Fibroblast of lung (primary cell): ENCODE data around the gene TANC1. TPM values are rescaled to one million over a fixed set of nuclear protein-coding genes. Genes with fewer than 3 reads are reported as not detected.
"Not testable (repeated sequence)": the region's sequence is repeated elsewhere in the genome, so short reads cannot be mapped to it uniquely, and the experiment has no call there.

Experiments used
- DNase-seq, 2 donors: peaks; one replicate each; pipeline versions ENCODE4 v3.0.0 to v3.0.0-alpha.2; 2010; ENCODE audit warnings: low read depth in 2 of 2
- H2AFZ ChIP-seq: 2 replicates; pipeline ENCODE4 v1.5.1; 2012; ENCODE audit warnings: low read length, control low read depth, inconsistent platforms
- H3K27ac ChIP-seq: 2 replicates; pipeline ENCODE4 v1.5.1; 2011; ENCODE audit warnings: low read length, control low read depth; ENCODE audit not compliant: insufficient read depth
- H3K27me3 ChIP-seq: 2 replicates; pipeline ENCODE4 v1.5.1; 2011; ENCODE audit warnings: mild to moderate bottlenecking, low read length; ENCODE audit not compliant: control insufficient read depth, insufficient read depth
- H3K36me3 ChIP-seq: 2 replicates; pipeline ENCODE4 v1.5.1; 2011; ENCODE audit warnings: low read length; ENCODE audit not compliant: control insufficient read depth, insufficient read depth
- H3K4me1 ChIP-seq: 2 replicates; pipeline ENCODE4 v1.5.1; 2011; ENCODE audit warnings: low read length; ENCODE audit not compliant: control insufficient read depth, insufficient read depth; ENCODE audit errors: extremely low read depth
- H3K4me2 ChIP-seq: 2 replicates; pipeline ENCODE4 v1.5.1; 2011; ENCODE audit warnings: low read length, control low read depth; ENCODE audit not compliant: insufficient read depth; ENCODE audit errors: extremely low read depth
- H3K4me3 ChIP-seq, 4 experiments: fragments of 200-600 bp in 1 of 4; sonication (generic) in 1 of 4; replicated peaks in 1 of 4; 2 replicates each; pipeline ENCODE4 v1.5.1; 2011 to 2016; ENCODE audit warnings: low read length in 4 of 4, low read depth in 3 of 4, mild to moderate bottlenecking in 3 of 4, control low read depth in 2 of 4, inconsistent platforms in 1 of 4, mixed read lengths in 1 of 4; ENCODE audit not compliant: insufficient read depth in 1 of 4; ENCODE audit errors: control extremely low read depth in 1 of 4
- H3K79me2 ChIP-seq: 2 replicates; pipeline ENCODE4 v1.5.1; 2012; ENCODE audit warnings: mild to moderate bottlenecking, low read length, inconsistent platforms; ENCODE audit not compliant: control insufficient read depth, insufficient read depth
- H3K9ac ChIP-seq: 2 replicates; pipeline ENCODE4 v1.5.1; 2011; ENCODE audit warnings: mild to moderate bottlenecking, low read length, control low read depth; ENCODE audit not compliant: insufficient read depth
- H3K9me3 ChIP-seq: 2 replicates; pipeline ENCODE4 v1.5.1; 2012; ENCODE audit warnings: low read depth, low read length; ENCODE audit not compliant: control insufficient read depth, insufficient read depth
- H4K20me1 ChIP-seq: 2 replicates; pipeline ENCODE4 v1.5.1; 2011; ENCODE audit warnings: low read length; ENCODE audit not compliant: control insufficient read depth, insufficient read depth; ENCODE audit errors: extremely low read depth
- EZH2 ChIP-seq: IDR thresholded peaks from 2 replicates; pipeline ENCODE4 v1.5.1; 2012; ENCODE audit warnings: low read length, control low read depth, mild to moderate bottlenecking; ENCODE audit errors: missing control alignments
- polyA plus RNA-seq, 2 donors: library from polyadenylated mRNA; depleted of rRNA in 1 of 2; stranded (reverse) in 1 of 2; unstranded in 1 of 2; fragments of >200 nt; gene quantifications; 2 replicates each; pipeline ENCODE4 v1.2.1, GENCODE V29; 2011 to 2012; ENCODE audit warnings: missing spikeins in 1 of 2
- total RNA-seq: library from RNA; depleted of rRNA; stranded (reverse); fragments of >200 nt; gene quantifications from 2 replicates; pipeline ENCODE4 v1.2.1, GENCODE V29; 2014
- TF ChIP-seq, protein P1 (sequence below), 2 donors: IDR thresholded peaks in 1 of 2; conservative IDR thresholded peaks in 1 of 2; 1 replicate in 1 of 2; 2 replicates in 1 of 2; pipeline ENCODE4 v1.5.1; 2011 to 2012; ENCODE audit warnings: low read length in 2 of 2, control low read depth in 1 of 2, inconsistent platforms in 1 of 2, low read depth in 1 of 2, mild to moderate bottlenecking in 1 of 2

The TANC1 gene
- total and polyA plus RNA-seq, 2 donors (not counting 1 experiment from before 2014, with no cell fraction given), result 32.7 to 41.9 TPM

DNA sequence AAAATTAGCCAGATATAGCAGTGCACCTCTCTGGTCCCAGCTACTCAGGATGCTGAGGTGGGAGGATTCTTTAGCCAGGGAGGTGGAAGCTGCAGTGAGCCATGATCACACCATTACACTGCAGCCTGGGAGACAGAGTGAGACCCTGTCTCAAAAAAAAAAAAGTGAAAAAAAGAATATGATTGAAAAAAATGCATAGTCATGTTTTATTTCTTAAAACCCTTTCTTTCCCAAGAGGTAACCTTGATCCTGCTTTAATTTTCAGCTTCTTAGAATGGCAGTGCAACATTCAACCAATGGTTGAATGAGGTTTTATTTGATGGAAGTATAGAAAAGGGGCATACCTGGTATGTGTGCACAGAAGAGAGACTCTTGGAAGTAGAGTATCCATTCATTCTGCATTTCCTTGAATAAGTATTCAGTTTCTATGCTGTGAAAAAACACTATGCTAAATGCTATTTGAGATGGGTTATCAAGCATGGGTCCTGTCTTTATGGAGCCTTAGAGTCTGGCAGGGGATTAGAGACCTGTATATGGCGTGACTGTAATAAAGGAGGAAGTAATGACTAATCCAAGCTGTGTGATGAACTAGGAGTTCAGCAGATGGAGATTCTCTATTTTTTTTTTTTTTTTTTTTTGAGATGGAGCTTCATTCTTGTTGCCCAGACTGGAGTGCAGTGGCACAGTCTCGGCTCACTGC is 171.8 kb downstream of the TANC1 start:
- DNase-seq, result peak; percentile 43 to 90
- no peak overlapping the region for H3K4me2 ChIP-seq
- peaks cover 17% of the 10 kb centered on the region for H3K4me1 ChIP-seq
- H3K79me2 ChIP-seq, result no peaks in the 10 kb centered on the region
- H3K4me3 ChIP-seq, result no peak overlapping the region
- no peaks in the 10 kb centered on the region for H3K36me3 ChIP-seq
- H3K9ac ChIP-seq, result no peak overlapping the region
- H3K27ac ChIP-seq, result peak overlapping the region; percentile 43
- H2AFZ ChIP-seq, result no peak overlapping the region
- H3K9me3 ChIP-seq, result no peaks in the 10 kb centered on the region
- H4K20me1 ChIP-seq, result no peaks in the 10 kb centered on the region
- no peaks in the 10 kb centered on the region for H3K27me3 ChIP-seq
- TF ChIP-seq, protein P1, sequence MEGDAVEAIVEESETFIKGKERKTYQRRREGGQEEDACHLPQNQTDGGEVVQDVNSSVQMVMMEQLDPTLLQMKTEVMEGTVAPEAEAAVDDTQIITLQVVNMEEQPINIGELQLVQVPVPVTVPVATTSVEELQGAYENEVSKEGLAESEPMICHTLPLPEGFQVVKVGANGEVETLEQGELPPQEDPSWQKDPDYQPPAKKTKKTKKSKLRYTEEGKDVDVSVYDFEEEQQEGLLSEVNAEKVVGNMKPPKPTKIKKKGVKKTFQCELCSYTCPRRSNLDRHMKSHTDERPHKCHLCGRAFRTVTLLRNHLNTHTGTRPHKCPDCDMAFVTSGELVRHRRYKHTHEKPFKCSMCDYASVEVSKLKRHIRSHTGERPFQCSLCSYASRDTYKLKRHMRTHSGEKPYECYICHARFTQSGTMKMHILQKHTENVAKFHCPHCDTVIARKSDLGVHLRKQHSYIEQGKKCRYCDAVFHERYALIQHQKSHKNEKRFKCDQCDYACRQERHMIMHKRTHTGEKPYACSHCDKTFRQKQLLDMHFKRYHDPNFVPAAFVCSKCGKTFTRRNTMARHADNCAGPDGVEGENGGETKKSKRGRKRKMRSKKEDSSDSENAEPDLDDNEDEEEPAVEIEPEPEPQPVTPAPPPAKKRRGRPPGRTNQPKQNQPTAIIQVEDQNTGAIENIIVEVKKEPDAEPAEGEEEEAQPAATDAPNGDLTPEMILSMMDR (conservative IDR thresholded peaks at IDR 0.05 in 1 of 2, IDR thresholded peaks at IDR 0.05 in 1 of 2; ENCODE audit: low read depth in 1 of 2, low read length in 2 of 2), result no peak

DNA sequence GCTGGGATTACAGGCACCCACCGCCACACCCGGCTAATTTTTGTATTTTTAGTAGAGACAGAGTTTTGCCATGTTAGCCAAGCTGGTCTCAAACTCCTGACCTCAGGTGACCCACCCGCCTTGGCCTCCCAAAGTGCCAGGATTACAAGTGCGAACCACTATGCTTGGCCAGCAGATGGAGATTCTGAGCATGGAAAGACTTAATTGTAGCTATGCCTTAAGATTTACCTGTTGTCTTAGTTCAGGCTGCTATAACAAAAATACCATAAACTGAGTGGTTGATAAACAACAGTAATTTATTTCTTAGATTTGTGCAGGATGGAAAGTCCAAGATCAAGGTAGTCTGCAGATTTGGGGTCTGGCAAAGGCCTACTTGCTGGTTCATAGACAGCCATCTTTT is 172.4 kb downstream of the TANC1 start:
- H3K4me3 ChIP-seq, H3K27me3 ChIP-seq, H4K20me1 ChIP-seq, H3K79me2 ChIP-seq, H3K27ac ChIP-seq, H2AFZ ChIP-seq, H3K9ac ChIP-seq, H3K36me3 ChIP-seq, H3K4me2 ChIP-seq, H3K9me3 ChIP-seq, DNase-seq: not testable (repeated sequence)
- H3K4me1 ChIP-seq, result peaks cover 12% of the 10 kb centered on the region

GRCh38 chr2:159144776-159145614 is 176.6 kb downstream of the TANC1 start:
- H3K4me3 ChIP-seq, result no peak overlapping the region
- no peaks in the 10 kb centered on the region for H3K36me3 ChIP-seq
- H3K79me2 ChIP-seq, result no peaks in the 10 kb centered on the region
- no peak overlapping the region for H2AFZ ChIP-seq
- no peak overlapping the region for H3K27ac ChIP-seq
- H3K4me2 ChIP-seq, result no peak overlapping the region
- no peaks in the 10 kb centered on the region for H3K27me3 ChIP-seq
- H3K4me1 ChIP-seq, result peaks cover 3% of the 10 kb centered on the region
- no peak for TF ChIP-seq EZH2
- TF ChIP-seq, protein P1 (conservative IDR thresholded peaks at IDR 0.05 in 1 of 2, IDR thresholded peaks at IDR 0.05 in 1 of 2; ENCODE audit: low read depth in 1 of 2, low read length in 2 of 2), result no peak
- no peaks in the 10 kb centered on the region for H4K20me1 ChIP-seq
- DNase-seq, result no peak
- H3K9me3 ChIP-seq, result no peaks in the 10 kb centered on the region
- no peak overlapping the region for H3K9ac ChIP-seq
